DOHH2 (cell line): ENCODE measurements around the gene PGBD5.

ENCODE experiments used
- H3F3A ChIP-seq: fragments of 200-600 bp; sonication (generic), shearing (Covaris generic); 2 replicates; pipeline ENCODE4 v1.6.0; 2016; ENCODE audit warnings: antibody characterized with exemption, mild to moderate bottlenecking; ENCODE audit not compliant: control insufficient read depth, insufficient read depth
- H3K27ac ChIP-seq: fragments of 200-600 bp; sonication (generic); 2 replicates; pipeline ENCODE4 v1.5.1; 2014; ENCODE audit warnings: low read depth, mild to moderate bottlenecking, low read length, moderate library complexity
- H3K27me3 ChIP-seq: fragments of 200-600 bp; sonication (generic); 2 replicates; pipeline ENCODE4 v1.6.1; 2014; ENCODE audit warnings: mild to moderate bottlenecking, low read length, mixed read lengths; ENCODE audit not compliant: control insufficient read depth
- H3K36me3 ChIP-seq: fragments of 200-600 bp; sonication (generic); 2 replicates; pipeline ENCODE4 v1.6.1; 2014; ENCODE audit warnings: mild to moderate bottlenecking, low read length, moderate library complexity, mixed read lengths; ENCODE audit not compliant: control insufficient read depth
- H3K4me1 ChIP-seq: fragments of 200-600 bp; sonication (generic); 2 replicates; pipeline ENCODE4 v1.6.1; 2014; ENCODE audit warnings: mild to moderate bottlenecking, low read length, mixed read lengths; ENCODE audit not compliant: control insufficient read depth
- H3K4me2 ChIP-seq: fragments of 200-600 bp; sonication (generic); 2 replicates; pipeline ENCODE4 v1.6.0; 2014; ENCODE audit warnings: mild to moderate bottlenecking, low read length, moderate library complexity
- H3K4me3 ChIP-seq: fragments of 200-600 bp; sonication (generic); 2 replicates; pipeline ENCODE4 v1.5.1; 2014; ENCODE audit warnings: mild to moderate bottlenecking, low read length, mixed read lengths
- H3K79me2 ChIP-seq: fragments of 200-600 bp; sonication (generic); 2 replicates; pipeline ENCODE4 v1.6.1; 2014; ENCODE audit warnings: mild to moderate bottlenecking, low read length, mixed read lengths; ENCODE audit not compliant: control insufficient read depth
- H3K9me2 ChIP-seq: fragments of 200-600 bp; sonication (generic); replicated peaks from 2 replicates; pipeline ENCODE4 v1.6.1; 2014; ENCODE audit warnings: mild to moderate bottlenecking, low read length, mixed read lengths; ENCODE audit not compliant: control insufficient read depth
- H3K9me3 ChIP-seq: fragments of 200-600 bp; sonication (generic); 2 replicates; pipeline ENCODE4 v1.6.1; 2014; ENCODE audit warnings: antibody characterized with exemption, low read length, mixed read lengths; ENCODE audit not compliant: control insufficient read depth, insufficient read depth
- H4K20me1 ChIP-seq: fragments of 200-600 bp; sonication (generic); 2 replicates; pipeline ENCODE4 v1.6.0; 2014; ENCODE audit warnings: low read depth, mild to moderate bottlenecking, antibody characterized with exemption, low read length, moderate library complexity; ENCODE audit not compliant: control insufficient read depth, insufficient read depth
- CTCF ChIP-seq: fragments of 200-600 bp; sonication (generic); IDR thresholded peaks from one replicate; pipeline ENCODE4 v1.5.1; 2014; ENCODE audit warnings: antibody characterized with exemption, mild to moderate bottlenecking, low read depth, low read length; ENCODE audit not compliant: poor library complexity, severe bottlenecking
- EZH2phosphoT487 ChIP-seq: fragments of 200-600 bp; sonication (generic); IDR thresholded peaks from 2 replicates; pipeline ENCODE4 v1.6.1; 2017; ENCODE audit warnings: borderline replicate concordance, mild to moderate bottlenecking, antibody characterized with exemption, low read length, moderate library complexity, mixed read lengths

PGBD5 gene

GRCh38 chr1:230332061-230332460 lies 94.1 kb downstream of the PGBD5 start:
- Histone ChIP-seq H3K4me2 (no peak overlapping the region), H3K4me1 (no peaks in the 10 kb centered on the region), H3K79me2 (no peaks in the 10 kb centered on the region), H3F3A (no peaks in the 10 kb centered on the region), H3K27ac (no peak overlapping the region), H3K9me2 (no peaks in the 10 kb centered on the region), H3K27me3 (no peaks in the 10 kb centered on the region), H3K36me3 (no peaks in the 10 kb centered on the region), H3K4me3 (no peak overlapping the region), H4K20me1 (no peaks in the 10 kb centered on the region), H3K9me3 (no peaks in the 10 kb centered on the region)
- no peak for TF ChIP-seq CTCF
- TF ChIP-seq EZH2phosphoT487: no peak

GRCh38 chr1:230330157-230330556 lies 96.0 kb downstream of the PGBD5 start:
- H3K9me3 ChIP-seq: no peaks in the 10 kb centered on the region
- H3K9me2 ChIP-seq: no peaks in the 10 kb centered on the region
- H3K4me2 ChIP-seq: no peak overlapping the region
- H3F3A ChIP-seq: no peaks in the 10 kb centered on the region
- no peaks in the 10 kb centered on the region for H3K79me2 ChIP-seq
- H3K4me3 ChIP-seq: no peak overlapping the region
- no peaks in the 10 kb centered on the region for H3K27me3 ChIP-seq
- H3K36me3 ChIP-seq: no peaks in the 10 kb centered on the region
- no peaks in the 10 kb centered on the region for H4K20me1 ChIP-seq
- TF ChIP-seq CTCF (no peak), EZH2phosphoT487 (no peak)
- H3K4me1 ChIP-seq: no peaks in the 10 kb centered on the region
- no peak overlapping the region for H3K27ac ChIP-seq

GRCh38 chr1:230328342-230329015 lies 97.7 kb downstream of the PGBD5 start:
- no peak overlapping the region for H3K4me2 ChIP-seq
- no peaks in the 10 kb centered on the region for H3K9me3 ChIP-seq
- no peak overlapping the region for H3K4me3 ChIP-seq
- H3K4me1 ChIP-seq: no peaks in the 10 kb centered on the region
- TF ChIP-seq EZH2phosphoT487 (no peak), CTCF (no peak)
- no peaks in the 10 kb centered on the region for H4K20me1 ChIP-seq
- H3K27ac ChIP-seq: no peak overlapping the region
- H3K27me3 ChIP-seq: no peaks in the 10 kb centered on the region
- H3F3A ChIP-seq: no peaks in the 10 kb centered on the region
- no peaks in the 10 kb centered on the region for H3K79me2 ChIP-seq
- H3K9me2 ChIP-seq: no peaks in the 10 kb centered on the region
- H3K36me3 ChIP-seq: no peaks in the 10 kb centered on the region
